Fibroblast of lung (primary cell): ENCODE measurements around the gene PACS2. TPM values are rescaled to one million over a fixed set of nuclear protein-coding genes. Genes with fewer than 3 reads are reported as not detected.

Source experiments
- DNase-seq, 2 donors: peaks; one replicate each; pipeline versions ENCODE4 v3.0.0 to v3.0.0-alpha.2; 2010; ENCODE audit warnings: low read depth in 2 of 2
- H2AFZ ChIP-seq: 2 replicates; pipeline ENCODE4 v1.5.1; 2012; ENCODE audit warnings: low read length, control low read depth, inconsistent platforms
- H3K27ac ChIP-seq: 2 replicates; pipeline ENCODE4 v1.5.1; 2011; ENCODE audit warnings: low read length, control low read depth; ENCODE audit not compliant: insufficient read depth
- H3K27me3 ChIP-seq: 2 replicates; pipeline ENCODE4 v1.5.1; 2011; ENCODE audit warnings: mild to moderate bottlenecking, low read length; ENCODE audit not compliant: control insufficient read depth, insufficient read depth
- H3K36me3 ChIP-seq: 2 replicates; pipeline ENCODE4 v1.5.1; 2011; ENCODE audit warnings: low read length; ENCODE audit not compliant: control insufficient read depth, insufficient read depth
- H3K4me1 ChIP-seq: 2 replicates; pipeline ENCODE4 v1.5.1; 2011; ENCODE audit warnings: low read length; ENCODE audit not compliant: control insufficient read depth, insufficient read depth; ENCODE audit errors: extremely low read depth
- H3K4me2 ChIP-seq: 2 replicates; pipeline ENCODE4 v1.5.1; 2011; ENCODE audit warnings: low read length, control low read depth; ENCODE audit not compliant: insufficient read depth; ENCODE audit errors: extremely low read depth
- H3K4me3 ChIP-seq, 4 experiments: fragments of 200-600 bp in 1 of 4; sonication (generic) in 1 of 4; replicated peaks in 1 of 4; 2 replicates each; pipeline ENCODE4 v1.5.1; 2011 to 2016; ENCODE audit warnings: low read length in 4 of 4, low read depth in 3 of 4, mild to moderate bottlenecking in 3 of 4, control low read depth in 2 of 4, inconsistent platforms in 1 of 4, mixed read lengths in 1 of 4; ENCODE audit not compliant: insufficient read depth in 1 of 4; ENCODE audit errors: control extremely low read depth in 1 of 4
- H3K79me2 ChIP-seq: 2 replicates; pipeline ENCODE4 v1.5.1; 2012; ENCODE audit warnings: mild to moderate bottlenecking, low read length, inconsistent platforms; ENCODE audit not compliant: control insufficient read depth, insufficient read depth
- H3K9ac ChIP-seq: 2 replicates; pipeline ENCODE4 v1.5.1; 2011; ENCODE audit warnings: mild to moderate bottlenecking, low read length, control low read depth; ENCODE audit not compliant: insufficient read depth
- H3K9me3 ChIP-seq: 2 replicates; pipeline ENCODE4 v1.5.1; 2012; ENCODE audit warnings: low read depth, low read length; ENCODE audit not compliant: control insufficient read depth, insufficient read depth
- H4K20me1 ChIP-seq: 2 replicates; pipeline ENCODE4 v1.5.1; 2011; ENCODE audit warnings: low read length; ENCODE audit not compliant: control insufficient read depth, insufficient read depth; ENCODE audit errors: extremely low read depth
- EZH2 ChIP-seq: IDR thresholded peaks from 2 replicates; pipeline ENCODE4 v1.5.1; 2012; ENCODE audit warnings: low read length, control low read depth, mild to moderate bottlenecking; ENCODE audit errors: missing control alignments
- polyA plus RNA-seq, 2 donors: library from polyadenylated mRNA; depleted of rRNA in 1 of 2; stranded (reverse) in 1 of 2; unstranded in 1 of 2; fragments of >200 nt; gene quantifications; 2 replicates each; pipeline ENCODE4 v1.2.1, GENCODE V29; 2011 to 2012; ENCODE audit warnings: missing spikeins in 1 of 2
- total RNA-seq: library from RNA; depleted of rRNA; stranded (reverse); fragments of >200 nt; gene quantifications from 2 replicates; pipeline ENCODE4 v1.2.1, GENCODE V29; 2014
- TF ChIP-seq, protein P1 (sequence below), 2 donors: IDR thresholded peaks in 1 of 2; conservative IDR thresholded peaks in 1 of 2; 1 replicate in 1 of 2; 2 replicates in 1 of 2; pipeline ENCODE4 v1.5.1; 2011 to 2012; ENCODE audit warnings: low read length in 2 of 2, control low read depth in 1 of 2, inconsistent platforms in 1 of 2, low read depth in 1 of 2, mild to moderate bottlenecking in 1 of 2

PACS2 gene
- total and polyA plus RNA-seq, 2 donors (not counting 1 experiment from before 2014, with no cell fraction given) = 20.3 to 52.5 TPM

DNA sequence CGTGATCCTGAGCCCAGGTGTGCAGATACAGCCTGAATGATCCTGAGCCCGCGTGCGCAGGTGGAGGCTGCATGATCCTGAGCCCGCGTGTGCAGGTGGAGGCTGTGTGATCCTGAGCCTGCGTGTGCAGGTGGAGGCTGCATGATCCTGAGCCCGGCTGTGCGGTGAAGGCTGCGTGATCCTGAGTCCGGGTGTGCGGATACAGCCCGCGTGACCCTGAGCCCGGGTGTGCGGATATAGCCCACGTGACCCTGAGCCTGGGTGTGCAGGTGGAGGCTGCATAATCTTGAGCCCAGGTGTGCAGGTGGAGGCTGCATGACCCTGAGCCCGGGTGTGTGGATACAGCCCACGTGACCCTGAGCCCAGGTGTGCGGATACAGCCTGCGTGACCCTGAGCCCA, 34.0 kb upstream of the PACS2 start:
- H3K9me3 ChIP-seq = no peaks in the 10 kb centered on the region
- no peak overlapping the region for H3K4me2 ChIP-seq
- peaks cover 8% of the 10 kb centered on the region for H3K79me2 ChIP-seq
- no peaks in the 10 kb centered on the region for H4K20me1 ChIP-seq
- TF ChIP-seq, protein P1, sequence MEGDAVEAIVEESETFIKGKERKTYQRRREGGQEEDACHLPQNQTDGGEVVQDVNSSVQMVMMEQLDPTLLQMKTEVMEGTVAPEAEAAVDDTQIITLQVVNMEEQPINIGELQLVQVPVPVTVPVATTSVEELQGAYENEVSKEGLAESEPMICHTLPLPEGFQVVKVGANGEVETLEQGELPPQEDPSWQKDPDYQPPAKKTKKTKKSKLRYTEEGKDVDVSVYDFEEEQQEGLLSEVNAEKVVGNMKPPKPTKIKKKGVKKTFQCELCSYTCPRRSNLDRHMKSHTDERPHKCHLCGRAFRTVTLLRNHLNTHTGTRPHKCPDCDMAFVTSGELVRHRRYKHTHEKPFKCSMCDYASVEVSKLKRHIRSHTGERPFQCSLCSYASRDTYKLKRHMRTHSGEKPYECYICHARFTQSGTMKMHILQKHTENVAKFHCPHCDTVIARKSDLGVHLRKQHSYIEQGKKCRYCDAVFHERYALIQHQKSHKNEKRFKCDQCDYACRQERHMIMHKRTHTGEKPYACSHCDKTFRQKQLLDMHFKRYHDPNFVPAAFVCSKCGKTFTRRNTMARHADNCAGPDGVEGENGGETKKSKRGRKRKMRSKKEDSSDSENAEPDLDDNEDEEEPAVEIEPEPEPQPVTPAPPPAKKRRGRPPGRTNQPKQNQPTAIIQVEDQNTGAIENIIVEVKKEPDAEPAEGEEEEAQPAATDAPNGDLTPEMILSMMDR (conservative IDR thresholded peaks at IDR 0.05 in 1 of 2, IDR thresholded peaks at IDR 0.05 in 1 of 2; ENCODE audit: low read depth in 1 of 2, low read length in 2 of 2) = no peak
- no peak for TF ChIP-seq EZH2
- no peaks in the 10 kb centered on the region for H3K4me1 ChIP-seq
- no peaks in the 10 kb centered on the region for H3K36me3 ChIP-seq
- H3K27me3 ChIP-seq = no peaks in the 10 kb centered on the region
- H3K9ac ChIP-seq = no peak overlapping the region
- DNase-seq = no peak
- no peak overlapping the region for H3K4me3 ChIP-seq
- no peak overlapping the region for H2AFZ ChIP-seq
- H3K27ac ChIP-seq = no peak overlapping the region

DNA sequence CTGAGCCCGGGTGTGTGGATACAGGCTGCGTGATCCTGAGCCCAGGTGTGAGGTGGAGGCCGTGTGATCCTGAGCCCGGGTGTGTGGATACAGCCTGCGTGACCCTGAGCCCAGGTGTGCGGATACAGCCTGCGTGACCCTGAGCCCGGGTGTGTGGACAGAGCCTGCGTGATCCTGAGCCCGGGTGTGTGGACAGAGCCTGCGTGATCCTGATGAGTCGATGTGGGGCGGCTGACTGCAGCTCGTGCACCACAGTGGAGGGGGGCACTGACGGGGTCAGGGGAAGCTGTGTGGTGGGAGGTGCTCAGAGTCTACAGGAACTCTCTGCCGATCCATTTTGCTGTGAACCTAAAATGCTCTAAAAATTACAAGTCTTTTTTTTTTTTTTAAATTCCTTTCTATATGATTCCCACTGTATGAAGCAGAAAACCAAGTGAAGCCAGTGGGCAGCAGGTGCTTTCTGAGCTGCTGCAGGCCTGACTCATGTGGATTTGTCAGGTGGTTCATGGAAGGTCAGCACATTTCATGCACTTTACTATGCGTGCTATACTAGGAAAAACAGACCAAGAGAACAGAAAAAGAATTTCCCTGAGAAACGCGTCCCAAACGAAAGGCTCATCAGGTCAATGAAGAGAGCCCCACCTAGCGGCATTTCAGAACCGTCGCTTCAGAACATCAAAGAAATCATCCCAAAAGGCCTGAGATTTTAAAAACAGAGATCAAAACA, 33.0 kb upstream of the PACS2 start:
- no peaks in the 10 kb centered on the region for H3K27me3 ChIP-seq
- peaks cover 8% of the 10 kb centered on the region for H3K79me2 ChIP-seq
- DNase-seq = peak; percentile 67 to 80
- no peak overlapping the region for H3K9ac ChIP-seq
- no peak overlapping the region for H2AFZ ChIP-seq
- H3K4me1 ChIP-seq = no peaks in the 10 kb centered on the region
- no peaks in the 10 kb centered on the region for H3K36me3 ChIP-seq
- no peaks in the 10 kb centered on the region for H4K20me1 ChIP-seq
- TF ChIP-seq EZH2 = no peak
- TF ChIP-seq, protein P1 (conservative IDR thresholded peaks at IDR 0.05 in 1 of 2, IDR thresholded peaks at IDR 0.05 in 1 of 2; ENCODE audit: low read depth in 1 of 2, low read length in 2 of 2) = peak; percentile 79 to 84
- H3K4me3 ChIP-seq = no peak overlapping the region
- no peaks in the 10 kb centered on the region for H3K9me3 ChIP-seq
- H3K27ac ChIP-seq = no peak overlapping the region
- no peak overlapping the region for H3K4me2 ChIP-seq

DNA sequence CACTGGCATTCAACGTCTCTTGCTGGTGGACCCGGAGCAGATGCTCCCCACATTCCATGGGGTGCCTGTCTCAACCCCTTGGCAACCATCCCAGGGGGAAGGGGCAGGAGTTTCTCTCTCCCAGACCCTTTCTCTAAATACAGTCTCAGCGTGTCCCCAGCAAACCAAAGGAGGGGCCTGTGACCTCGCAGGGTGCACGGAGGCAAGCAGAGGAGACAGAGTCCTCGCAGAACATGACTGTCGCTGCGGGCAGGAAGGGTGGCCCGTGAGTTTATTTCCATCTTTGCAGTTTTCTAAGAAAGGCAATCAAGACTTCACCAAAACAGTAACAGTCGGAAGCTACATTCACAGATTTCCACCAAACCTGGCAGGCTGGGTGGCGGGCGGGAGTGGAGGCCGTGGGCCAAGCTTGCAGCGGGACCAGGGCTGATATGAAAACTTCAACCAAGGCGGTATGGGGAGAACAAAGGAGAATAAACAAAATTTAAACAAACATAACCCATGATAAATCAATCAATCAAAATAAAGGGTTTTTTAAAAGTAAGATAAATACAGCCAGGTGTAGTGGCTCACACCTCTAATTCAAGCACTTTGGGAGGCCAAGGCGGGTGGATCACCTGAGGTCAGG, 32.3 kb upstream of the PACS2 start:
- H3K4me2 ChIP-seq = no peak overlapping the region
- H3K4me3 ChIP-seq = no peak overlapping the region
- H4K20me1 ChIP-seq = no peaks in the 10 kb centered on the region

More for the DNA sequence above, 32.3 kb upstream of the PACS2 start:
- no peak for DNase-seq
- H3K9ac ChIP-seq = no peak overlapping the region
- peaks cover 8% of the 10 kb centered on the region for H3K79me2 ChIP-seq
- no peaks in the 10 kb centered on the region for H3K9me3 ChIP-seq
- TF ChIP-seq, protein P1 (conservative IDR thresholded peaks at IDR 0.05 in 1 of 2, IDR thresholded peaks at IDR 0.05 in 1 of 2; ENCODE audit: low read depth in 1 of 2, low read length in 2 of 2) = no peak
- TF ChIP-seq EZH2 = no peak
- H3K4me1 ChIP-seq = no peaks in the 10 kb centered on the region
- no peaks in the 10 kb centered on the region for H3K27me3 ChIP-seq
- H3K27ac ChIP-seq = no peak overlapping the region
- H2AFZ ChIP-seq = no peak overlapping the region
- no peaks in the 10 kb centered on the region for H3K36me3 ChIP-seq
